Stimulated activated CD8-positive, alpha-beta memory T cell treated with anti-CD3 and anti-CD28 coated beads, Interleukin-4, amount 100 ng/mL, for 1 hour (primary cell): ENCODE results near the gene RELB.

Experiments used
- DNase-seq, 2 donors: peaks; one replicate each; pipeline ENCODE4 v3.0.0-alpha.2; 2020; ENCODE audit warnings: low read depth in 2 of 2, low spot score in 1 of 2

RELB gene

GRCh38 chr19:45021971-45022370 lies 20.7 kb downstream of the RELB start:
- DNase-seq = no peak

GRCh38 chr19:45023048-45023447 lies 21.8 kb downstream of the RELB start:
- no peak for DNase-seq

- DNase-seq = no peak
Measured at GRCh38 chr19:45025264-45025663, 24.0 kb downstream of the RELB start.

- no peak for DNase-seq
Measured at GRCh38 chr19:45027371-45027770, 26.1 kb downstream of the RELB start.

- no peak for DNase-seq
Measured at GRCh38 chr19:45030825-45031224, 29.6 kb downstream of the RELB start.

GRCh38 chr19:45032421-45032820 lies 31.2 kb downstream of the RELB start:
- no peak for DNase-seq

- DNase-seq = no peak
Measured at GRCh38 chr19:45035755-45036154, 34.5 kb downstream of the RELB start.

GRCh38 chr19:45037393-45038169 lies 36.3 kb downstream of the RELB start:
- DNase-seq = no peak

- DNase-seq = peak; percentile 75 to 79
Measured at GRCh38 chr19:45038931-45039893, 37.9 kb downstream of the RELB start, which contains the start of gene CLASRP. Gene CLASRP (plus strand): TSS chr19:45039045. CDS start chr19:45040213, 1,168 bp downstream.

GRCh38 chr19:45040059-45040771 lies 39.0 kb downstream of the RELB start:
- DNase-seq = no peak

- DNase-seq = no peak
Measured at GRCh38 chr19:45041125-45041524, 39.9 kb downstream of the RELB start.

GRCh38 chr19:45045671-45046353 lies 44.5 kb downstream of the RELB start:
- DNase-seq = no peak

GRCh38 chr19:45046355-45046754 lies 45.1 kb downstream of the RELB start:
- no peak for DNase-seq

GRCh38 chr19:45047188-45047797 lies 46.0 kb downstream of the RELB start:
- no peak for DNase-seq

- DNase-seq = no peak
Measured at GRCh38 chr19:45049073-45049736, 47.9 kb downstream of the RELB start.

- no peak for DNase-seq
Measured at GRCh38 chr19:45050036-45050435, 48.8 kb downstream of the RELB start.

- DNase-seq = no peak
Measured at GRCh38 chr19:45051929-45052579, 50.8 kb downstream of the RELB start.

- no peak for DNase-seq
Measured at GRCh38 chr19:45056831-45057230, 55.6 kb downstream of the RELB start.

GRCh38 chr19:45057444-45057843 lies 56.2 kb downstream of the RELB start:
- DNase-seq = no peak
